GM12891 (cell line): Measurements from ENCODE around the gene MMP15.

Experiments
- DNase-seq: peaks from one replicate; pipeline ENCODE4 v3.0.0; 2011; ENCODE audit warnings: low spot score; ENCODE audit not compliant: insufficient read length
- FAIRE-seq: peaks from 2 replicates; lab custom pipeline; 2011; peaks lifted over from hg19 to GRCh38; lab: Jason Lieb, UNC
- PAX5 ChIP-seq: IDR thresholded peaks from 2 replicates; pipeline ENCODE4 v1.6.1; 2011; ENCODE audit warnings: low read length, moderate library complexity, mild to moderate bottlenecking; ENCODE audit not compliant: insufficient read depth, severe bottlenecking
- POLR2A ChIP-seq: IDR thresholded peaks from 2 replicates; pipeline ENCODE4 v1.6.1; 2011; ENCODE audit warnings: low read depth, low read length, control low read depth
- POLR2AphosphoS5 ChIP-seq: IDR thresholded peaks from 2 replicates; pipeline ENCODE4 v1.6.1; 2011; ENCODE audit warnings: low read depth, low read length, control low read depth
- POU2F2 ChIP-seq: IDR thresholded peaks from 2 replicates; pipeline ENCODE4 v1.6.1; 2011; ENCODE audit warnings: low read depth, mild to moderate bottlenecking, control low read depth, low read length, moderate library complexity
- SPI1 ChIP-seq: IDR thresholded peaks from 2 replicates; pipeline ENCODE4 v1.6.1; 2011; ENCODE audit warnings: low read depth, low read length, control low read depth
- TAF1 ChIP-seq: IDR thresholded peaks from 2 replicates; pipeline ENCODE4 v1.6.1; 2011; ENCODE audit warnings: low read depth, low read length, control low read depth

Gene MMP15

GRCh38 chr16:58035356-58036170, 10.0 kb downstream of the MMP15 start:
- FAIRE-seq = no peak
- no peak for DNase-seq
- TF ChIP-seq POLR2AphosphoS5 (no peak), POLR2A (no peak), SPI1 (no peak), TAF1 (no peak), PAX5 (no peak), POU2F2 (no peak)

- DNase-seq (no peak), FAIRE-seq (no peak)
- TF ChIP-seq POLR2AphosphoS5 (no peak), POU2F2 (no peak), SPI1 (no peak), POLR2A (no peak), PAX5 (no peak)
Measured at GRCh38 chr16:58036943-58037342, 11.4 kb downstream of the MMP15 start.

GRCh38 chr16:58037365-58038057, 12.0 kb downstream of the MMP15 start:
- no peak for FAIRE-seq
- DNase-seq = no peak
- TF ChIP-seq SPI1 (no peak), TAF1 (no peak), PAX5 (no peak), POLR2AphosphoS5 (no peak), POLR2A (no peak), POU2F2 (no peak)

DNA sequence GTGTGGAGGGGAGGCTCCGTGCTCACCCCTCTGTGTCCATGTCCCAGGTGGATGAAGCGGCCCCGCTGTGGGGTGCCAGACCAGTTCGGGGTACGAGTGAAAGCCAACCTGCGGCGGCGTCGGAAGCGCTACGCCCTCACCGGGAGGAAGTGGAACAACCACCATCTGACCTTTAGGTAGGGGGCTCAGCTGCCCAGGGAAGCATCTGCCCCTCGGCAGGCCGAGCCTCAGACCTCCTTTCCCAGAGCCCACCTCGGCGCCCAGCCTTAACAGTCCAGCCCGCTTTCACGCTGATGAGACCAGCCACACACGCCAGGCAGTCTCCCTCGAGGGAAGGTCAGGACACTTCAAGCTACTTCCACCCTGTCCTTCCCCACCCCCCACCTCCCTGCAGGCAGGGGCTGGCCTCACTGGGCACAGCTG, 12.7 kb downstream of the MMP15 start:
- DNase-seq (no peak), FAIRE-seq (no peak)

GRCh38 chr16:58039829-58040495, 14.4 kb downstream of the MMP15 start:
- no peak for FAIRE-seq
- no peak for DNase-seq
- TF ChIP-seq POU2F2 (no peak), PAX5 (no peak), TAF1 (no peak), POLR2A (no peak), SPI1 (no peak), POLR2AphosphoS5 (no peak)

More for the DNA sequence above, 12.7 kb downstream of the MMP15 start:
- TF ChIP-seq PAX5 (no peak), POLR2AphosphoS5 (no peak), POLR2A (no peak), POU2F2 (no peak), TAF1 (no peak), SPI1 (no peak)

DNA sequence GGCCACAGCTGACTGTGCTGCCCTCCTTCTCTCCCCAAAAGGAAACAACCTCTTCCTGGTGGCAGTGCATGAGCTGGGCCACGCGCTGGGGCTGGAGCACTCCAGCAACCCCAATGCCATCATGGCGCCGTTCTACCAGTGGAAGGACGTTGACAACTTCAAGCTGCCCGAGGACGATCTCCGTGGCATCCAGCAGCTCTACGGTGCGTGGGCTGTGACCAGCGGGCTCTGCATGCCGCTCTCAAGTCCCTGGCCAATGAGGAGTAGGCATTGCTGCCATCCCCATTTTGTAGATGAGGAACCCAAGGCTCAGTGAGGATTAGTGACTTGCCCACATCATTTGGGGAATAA, 14.9 kb downstream of the MMP15 start:
- DNase-seq (no peak), FAIRE-seq (no peak)
- no peak for TF ChIP-seq POU2F2
- no peak for TF ChIP-seq SPI1
- no peak for TF ChIP-seq POLR2AphosphoS5
- no peak for TF ChIP-seq PAX5
- no peak for TF ChIP-seq POLR2A
- no peak for TF ChIP-seq TAF1

GRCh38 chr16:58040945-58041627, 15.5 kb downstream of the MMP15 start:
- TF ChIP-seq POLR2AphosphoS5 (no peak), TAF1 (no peak), SPI1 (no peak), POLR2A (no peak), PAX5 (no peak), POU2F2 (no peak)
- no peak for DNase-seq
- FAIRE-seq = no peak

DNA sequence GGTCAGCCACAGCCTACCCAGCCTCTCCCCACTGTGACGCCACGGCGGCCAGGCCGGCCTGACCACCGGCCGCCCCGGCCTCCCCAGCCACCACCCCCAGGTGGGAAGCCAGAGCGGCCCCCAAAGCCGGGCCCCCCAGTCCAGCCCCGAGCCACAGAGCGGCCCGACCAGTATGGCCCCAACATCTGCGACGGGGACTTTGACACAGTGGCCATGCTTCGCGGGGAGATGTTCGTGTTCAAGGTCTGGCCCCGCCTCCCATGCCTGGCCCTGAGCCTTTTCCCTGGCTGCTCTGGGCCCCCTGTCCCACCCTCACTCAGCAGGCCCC, 16.0 kb downstream of the MMP15 start:
- FAIRE-seq = no peak
- no peak for DNase-seq
- TF ChIP-seq POLR2A (no peak), PAX5 (no peak), TAF1 (no peak), POLR2AphosphoS5 (no peak), SPI1 (no peak), POU2F2 (no peak)
